ENCODE results near the gene CD79B.
A peak's percentile ranks its signal among the peaks of the same experiment; 100 is the strongest.

CD79B gene

DNA sequence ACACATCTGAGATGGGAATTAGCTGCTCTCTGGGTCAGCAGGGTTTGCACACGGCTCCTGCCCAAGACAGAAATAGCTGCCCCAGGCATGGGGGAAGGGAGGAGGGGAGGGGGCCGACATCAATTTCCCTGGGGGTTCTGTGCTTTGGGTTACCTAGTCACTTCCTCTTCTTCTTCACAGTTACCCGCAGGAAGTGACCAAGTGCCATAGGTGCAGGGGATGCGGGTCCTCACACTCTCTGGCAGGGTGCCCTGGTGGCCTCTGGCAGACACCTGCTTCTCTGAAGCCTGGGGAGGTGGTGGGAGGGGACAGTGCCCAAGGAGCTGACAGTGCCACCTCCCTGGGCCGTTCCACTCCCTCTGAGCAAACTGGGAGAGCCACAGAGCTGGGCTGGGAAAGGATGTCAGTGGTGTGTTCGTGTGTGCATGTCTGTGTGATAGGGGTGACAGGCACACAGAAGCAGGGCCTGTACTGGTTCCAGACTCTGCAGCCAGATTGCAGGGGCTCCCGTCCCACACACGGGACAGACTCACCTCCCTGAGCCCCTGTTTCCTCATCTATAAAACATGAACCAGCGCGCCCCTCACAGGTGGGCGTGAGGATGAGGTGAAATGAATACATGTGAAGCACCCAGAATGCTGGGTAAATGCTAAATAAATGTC lies 22.4 kb upstream of the CD79B start:
- FAIRE-seq, result no peak

DNA sequence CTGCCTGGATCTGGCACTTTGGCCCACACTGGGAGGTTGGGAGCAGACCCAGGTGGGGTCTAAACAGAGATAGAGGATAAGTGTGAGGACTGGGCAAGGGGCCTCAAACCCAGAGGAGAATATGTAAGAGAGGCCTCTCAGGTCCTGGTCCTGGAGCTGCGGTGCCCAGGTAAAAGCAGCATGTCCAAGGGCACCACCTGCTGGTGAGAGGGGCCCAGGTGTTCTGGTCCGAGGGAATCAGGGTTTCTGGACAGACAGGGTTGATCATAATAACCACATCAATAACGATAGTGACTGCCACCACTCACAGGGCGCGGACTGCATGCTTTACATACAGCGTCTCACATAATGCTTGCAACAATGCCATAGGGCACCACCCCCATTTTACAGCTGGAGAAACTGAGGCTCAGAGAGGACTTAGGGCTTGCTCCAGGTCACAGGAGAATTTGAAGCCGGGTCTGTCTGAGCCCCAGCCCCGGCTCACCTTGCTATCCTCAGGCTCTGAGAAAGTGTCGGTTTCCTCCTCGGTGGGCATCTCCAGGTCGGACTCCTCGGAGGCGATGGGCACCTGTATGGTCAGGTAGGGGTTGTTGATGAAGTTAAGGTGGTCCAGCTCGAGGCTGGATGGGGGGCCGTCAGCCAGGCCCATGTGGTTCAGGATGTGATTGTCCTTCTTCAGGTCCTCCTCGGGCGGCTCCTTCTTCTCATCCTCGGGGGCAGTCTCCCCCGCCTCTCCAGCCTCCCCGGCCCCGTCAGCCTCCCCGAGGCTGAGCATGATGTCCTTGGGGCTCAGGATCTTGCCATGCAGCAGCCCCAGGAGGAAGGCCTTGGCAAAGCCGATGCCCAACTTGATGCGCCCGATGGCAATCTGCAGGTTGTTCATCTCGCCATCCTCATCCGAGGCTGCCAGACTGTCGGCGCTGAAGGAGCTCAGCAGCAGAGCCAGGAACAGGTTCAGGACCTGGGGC lies 19.1 kb upstream of the CD79B start:
- DNase-seq (ENCODE audit: low spot score) (peak; percentile 53), FAIRE-seq (no peak)

More for the DNA sequence above, 22.4 kb upstream of the CD79B start:
- DNase-seq (ENCODE audit: low spot score), result no peak

DNA sequence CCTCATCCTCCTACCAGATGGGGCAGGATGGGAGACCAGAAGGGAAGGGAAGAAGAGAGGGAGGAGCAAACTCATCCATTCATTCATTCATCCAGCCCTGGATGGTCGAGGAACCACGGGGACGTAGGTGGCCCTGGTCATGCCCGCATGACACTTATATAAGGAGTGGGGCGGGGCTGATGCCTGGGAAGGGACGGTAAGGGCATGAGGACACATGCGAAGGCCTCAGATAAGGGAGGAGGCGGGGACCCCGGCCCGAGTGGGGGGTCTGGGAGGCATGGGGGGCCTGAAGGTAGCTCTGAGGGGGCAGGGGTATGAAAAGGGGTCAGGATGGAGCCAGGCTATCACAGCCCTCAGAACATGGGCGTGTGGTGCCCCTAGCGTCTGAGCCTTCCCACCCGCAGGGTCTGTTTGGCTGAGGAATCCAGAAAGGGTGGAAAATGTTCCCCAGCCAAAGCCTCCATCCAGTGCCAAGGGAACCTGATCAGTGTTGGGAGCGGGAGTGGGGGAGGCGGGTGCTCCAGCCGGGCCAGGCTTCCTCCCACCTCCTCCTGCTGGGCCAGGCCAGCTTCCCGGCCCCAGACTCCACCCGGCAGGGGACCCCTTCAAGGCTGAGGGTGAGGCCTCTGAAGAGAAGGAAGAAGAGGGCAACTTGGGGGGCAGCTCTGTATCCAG lies 17.6 kb upstream of the CD79B start:
- no peak for FAIRE-seq

GRCh38 chr17:63948521-63948920 lies 16.4 kb upstream of the CD79B start:
- no peak for DNase-seq (ENCODE audit: low spot score)
- FAIRE-seq, result no peak

More for the DNA sequence above, 17.6 kb upstream of the CD79B start:
- DNase-seq (ENCODE audit: low spot score), result no peak

DNA sequence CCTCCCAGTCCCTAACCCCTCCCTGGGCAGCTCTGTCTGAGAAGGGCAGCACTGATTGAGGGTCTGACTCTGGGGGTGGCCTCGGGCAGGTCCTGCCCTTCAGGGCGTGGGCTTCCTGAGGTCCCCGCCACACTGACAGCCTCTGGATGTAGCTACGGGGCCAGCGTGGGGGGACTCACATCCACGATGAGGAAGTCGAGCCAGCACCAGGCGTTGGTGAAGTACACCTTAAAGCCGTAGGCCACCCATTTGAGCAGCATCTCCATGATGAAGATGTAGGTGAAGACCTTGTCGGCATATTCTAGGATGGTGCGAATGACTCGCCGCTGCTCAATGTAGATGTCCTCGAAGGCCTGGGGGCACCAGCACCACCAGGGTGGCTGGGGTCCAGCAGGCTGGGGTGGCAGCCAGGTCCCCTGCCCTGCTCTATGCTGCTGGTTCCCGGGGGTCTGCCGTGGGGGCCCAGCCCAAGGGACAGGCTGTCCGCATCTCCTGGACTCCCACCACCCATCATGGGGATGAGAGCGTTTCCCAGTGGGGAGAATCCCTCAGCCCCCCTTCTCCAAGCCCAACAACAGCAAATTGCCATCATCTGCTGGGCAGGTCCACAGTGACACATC lies 15.7 kb upstream of the CD79B start:
- FAIRE-seq, result no peak

DNA sequence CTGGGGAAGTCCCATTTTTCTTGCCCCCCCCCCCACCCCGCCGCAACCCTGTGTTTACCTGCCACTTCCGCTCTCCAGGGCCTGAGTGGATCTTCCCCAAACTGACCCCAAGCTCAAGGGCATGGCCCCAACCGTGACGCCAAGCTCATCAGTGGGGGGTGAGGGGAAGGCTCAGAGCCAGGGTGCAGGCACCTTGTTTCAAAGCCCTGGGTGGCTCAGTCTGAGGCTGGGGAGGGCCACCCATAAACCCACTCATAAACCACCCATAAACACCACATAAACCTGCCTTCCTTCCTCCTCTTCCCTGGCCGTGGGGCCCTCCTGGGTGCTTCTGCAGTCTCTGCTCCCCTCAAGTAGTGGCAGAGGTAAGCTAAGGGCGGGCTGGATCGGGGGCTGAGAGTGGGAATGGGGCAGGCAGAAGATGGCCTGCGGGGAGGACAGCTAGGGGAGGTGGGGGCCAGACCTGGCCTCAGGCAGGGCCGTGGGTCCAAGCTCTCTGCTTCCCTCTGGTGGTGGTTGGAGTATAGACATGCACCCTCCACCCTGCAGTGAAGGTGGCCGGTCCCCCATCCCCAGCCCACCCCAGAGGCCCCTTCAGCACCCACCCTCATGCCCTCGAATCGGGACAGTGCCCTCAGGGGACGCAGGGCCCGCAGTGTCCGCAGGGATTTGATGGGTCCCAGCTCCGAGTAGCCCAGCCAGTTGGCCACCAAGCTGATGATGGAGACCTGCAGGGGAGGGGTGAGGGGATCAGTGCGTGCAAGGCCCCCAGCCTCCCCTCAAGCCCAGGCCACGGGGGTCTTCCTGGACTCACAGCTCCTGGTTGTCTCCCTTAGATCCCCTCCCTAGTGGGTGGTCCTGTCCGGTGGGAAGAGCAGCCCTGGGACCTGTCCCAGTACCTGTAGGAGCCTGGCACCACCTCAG lies 14.6 kb upstream of the CD79B start:
- peak; percentile 81 for FAIRE-seq
- peak; percentile 83 for DNase-seq (ENCODE audit: low spot score)

More for the DNA sequence above, 15.7 kb upstream of the CD79B start:
- DNase-seq (ENCODE audit: low spot score), result no peak

DNA sequence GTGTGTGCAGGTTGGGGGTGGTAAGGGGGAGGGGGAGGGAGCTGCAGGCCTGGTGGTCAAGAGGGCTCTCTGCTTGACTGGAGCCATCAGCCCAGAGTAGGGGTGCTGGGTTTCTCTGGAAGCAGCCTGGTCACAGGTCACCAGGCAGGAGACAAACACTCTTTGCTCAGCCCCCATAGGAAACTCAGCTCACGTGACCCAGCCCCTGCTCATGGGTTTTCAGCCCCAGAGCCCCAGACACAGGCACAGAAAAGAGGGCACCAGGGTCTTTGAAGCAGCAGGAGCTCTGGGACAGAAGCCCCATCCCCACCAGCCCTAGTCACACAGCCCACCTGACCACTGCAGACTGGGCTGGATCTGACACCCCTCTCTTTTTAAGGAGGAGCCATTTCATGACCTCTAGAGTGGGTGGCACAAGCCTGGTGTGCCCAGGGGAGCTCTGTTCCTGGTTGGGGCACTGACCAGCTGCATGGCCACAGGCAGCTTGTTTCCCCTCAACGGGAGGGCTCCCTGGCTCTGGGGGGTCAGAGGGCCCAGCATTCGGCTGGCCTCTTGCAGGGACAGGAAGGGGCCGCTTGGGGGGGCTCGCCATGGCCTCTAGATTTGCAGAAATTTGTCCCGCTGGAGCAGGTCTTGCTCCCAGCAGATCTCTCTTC lies 13.8 kb upstream of the CD79B start:
- DNase-seq (ENCODE audit: low spot score), result no peak
- no peak for FAIRE-seq

DNA sequence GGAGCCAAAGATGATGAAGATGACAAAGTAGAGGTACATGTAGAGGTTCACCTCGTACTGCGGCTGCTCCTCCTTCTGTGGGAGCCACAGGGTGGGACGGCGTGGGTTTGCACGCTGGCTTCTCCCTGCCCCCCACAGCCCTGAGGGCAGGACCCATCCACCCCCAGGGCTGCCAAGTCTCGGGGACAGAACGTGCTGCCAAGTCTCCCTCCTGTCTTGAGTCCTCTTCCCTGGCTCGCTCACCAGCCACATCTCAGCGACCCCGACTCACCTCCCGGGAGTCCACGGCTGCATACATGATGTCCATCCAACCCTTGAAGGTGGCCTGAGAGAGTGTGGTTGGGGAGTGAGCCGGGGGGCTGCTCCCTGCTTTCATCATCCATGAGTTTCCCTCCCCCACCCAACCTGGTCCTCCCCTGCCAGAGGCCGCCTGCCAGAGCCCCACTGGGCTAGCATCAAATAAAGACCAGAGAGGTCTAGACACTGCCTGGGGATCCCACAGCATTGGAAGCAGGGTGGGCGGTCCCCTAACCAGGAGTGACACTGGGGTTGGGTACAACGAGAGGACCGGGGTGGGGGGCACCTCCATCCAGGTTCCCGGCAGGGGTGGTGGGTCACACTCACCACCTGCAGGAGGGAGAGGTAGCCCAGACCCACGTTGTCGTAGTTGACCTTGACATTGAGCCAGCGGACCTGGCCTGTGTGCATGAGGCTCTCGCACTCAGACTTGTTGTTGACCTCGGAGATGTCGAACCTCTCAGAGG lies 12.8 kb upstream of the CD79B start:
- DNase-seq (ENCODE audit: low spot score) (no peak), FAIRE-seq (no peak)

- no peak for FAIRE-seq
- DNase-seq (ENCODE audit: low spot score), result no peak
Measured at GRCh38 chr17:63943745-63944144, 11.6 kb upstream of the CD79B start.

GRCh38 chr17:63942309-63942985 lies 10.3 kb upstream of the CD79B start:
- no peak for DNase-seq (ENCODE audit: low spot score)
- no peak for FAIRE-seq

- DNase-seq (ENCODE audit: low spot score) (no peak), FAIRE-seq (peak; percentile 59)
Measured at GRCh38 chr17:63941751-63942150, 9.6 kb upstream of the CD79B start.

GRCh38 chr17:63941162-63941561 lies 9.0 kb upstream of the CD79B start:
- peak; percentile 46 for FAIRE-seq
- no peak for DNase-seq (ENCODE audit: low spot score)

DNA sequence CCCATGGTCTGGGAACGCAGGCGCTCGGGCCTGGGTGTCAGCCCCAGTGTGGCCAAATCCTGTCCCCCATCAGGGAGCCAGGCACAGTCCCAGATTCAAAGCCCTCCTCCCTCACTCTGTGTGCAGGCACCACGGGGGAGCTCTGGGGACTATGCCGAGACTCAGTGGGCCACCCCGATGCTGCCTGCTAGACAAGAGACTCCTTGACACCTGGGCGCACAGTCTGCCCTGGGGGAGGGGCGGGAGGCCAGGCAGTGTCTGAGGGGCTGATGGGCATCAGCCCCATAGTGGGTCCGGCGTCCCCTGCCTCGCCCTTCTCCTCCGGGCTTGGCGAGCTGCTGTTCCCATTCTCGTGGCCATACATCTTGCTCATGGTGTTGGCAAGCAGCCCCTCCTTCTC lies 8.5 kb upstream of the CD79B start:
- DNase-seq (ENCODE audit: low spot score), result no peak
- FAIRE-seq, result no peak

GRCh38 chr17:63939884-63940283 lies 7.8 kb upstream of the CD79B start:
- DNase-seq (ENCODE audit: low spot score) (no peak), FAIRE-seq (no peak)

GRCh38 chr17:63939401-63939800 lies 7.3 kb upstream of the CD79B start:
- FAIRE-seq (peak; percentile 83), DNase-seq (ENCODE audit: low spot score) (no peak)

GRCh38 chr17:63937920-63938319 lies 5.8 kb upstream of the CD79B start:
- no peak for FAIRE-seq
- no peak for DNase-seq (ENCODE audit: low spot score)

GRCh38 chr17:63937319-63937718 lies 5.2 kb upstream of the CD79B start:
- FAIRE-seq, result no peak
- DNase-seq (ENCODE audit: low spot score), result no peak
